GM12874 (cell line): ENCODE measurements around the gene LMF1.

ENCODE experiments used
- CTCF ChIP-seq: IDR thresholded peaks from 2 replicates; pipeline ENCODE4 v1.5.1; 2011; ENCODE audit warnings: low read depth, mild to moderate bottlenecking, control low read depth, low read length, moderate library complexity; ENCODE audit not compliant: insufficient read depth

LMF1 gene

GRCh38 chr16:832652-833336 is 138.0 kb downstream of the LMF1 start:
- TF ChIP-seq CTCF: no peak

GRCh38 chr16:831571-832413 is 139.0 kb downstream of the LMF1 start:
- TF ChIP-seq CTCF: no peak

- no peak for TF ChIP-seq CTCF
Observed at GRCh38 chr16:830871-831570, 139.8 kb downstream of the LMF1 start.

- no peak for TF ChIP-seq CTCF
Observed at GRCh38 chr16:830107-830870, 140.5 kb downstream of the LMF1 start.

GRCh38 chr16:828891-829290 is 141.9 kb downstream of the LMF1 start:
- no peak for TF ChIP-seq CTCF

GRCh38 chr16:827513-827912 is 143.3 kb downstream of the LMF1 start:
- no peak for TF ChIP-seq CTCF
